A549 (cell line): ENCODE measurements around the gene NCDN. TPM values are rescaled to one million over a fixed set of nuclear protein-coding genes. Genes with fewer than 3 reads are reported as not detected.
"Not testable (repeated sequence)": the region's sequence is repeated elsewhere in the genome, so short reads cannot be mapped to it uniquely, and the experiment has no call there.

Experiments
- ATAC-seq, 2 experiments: fragments of 200-7000 bp in 1 of 2; fragments of >200 bp in 1 of 2; cut with Nextera tagmentation in 1 of 2; cut with Tn5 transposase in 1 of 2; 3 replicates each; pipeline versions ENCODE4 v1.8.0 to v1.9.1; 2018 to 2020; ENCODE audit warnings: mild to moderate bottlenecking in 1 of 2, moderate library complexity in 1 of 2
- CTCF ChIA-PET: fragments of 300-600 bp; sonication (Branson Sonifier 250); formaldehyde crosslinking; extraction: SDS; loops from one replicate; lab custom pipeline; 2021; ENCODE audit warnings: antibody characterized with exemption, inconsistent platforms; lab: Yijun Ruan, JAX
- POLR2A ChIA-PET: fragments of 350-600 bp; formaldehyde crosslinking; extraction: SDS; loops from one replicate; lab custom pipeline; 2021; ENCODE audit warnings: antibody characterized with exemption, inconsistent platforms; lab: Yijun Ruan, JAX
- DNase-seq, 2 experiments: peaks; one replicate each; pipeline versions ENCODE4 v3.0.0 to v3.0.0-alpha.2; 2011 to 2016; ENCODE audit warnings: low read depth in 1 of 2, low spot score in 1 of 2
- FAIRE-seq: peaks from 2 replicates; lab custom pipeline; 2011; peaks lifted over from hg19 to GRCh38; lab: Jason Lieb, UNC
- H3K27ac ChIP-seq, 2 experiments: fragments of >200 bp; sonication (Bioruptor Twin); formaldehyde crosslinking; 3 replicates each; pipeline ENCODE4 v1.5.1; 2016 to 2017
- H3K4me1 ChIP-seq: fragments of >200 bp; sonication (Bioruptor Twin); formaldehyde crosslinking; 3 replicates; pipeline ENCODE4 v1.6.1; 2016
- H3K4me2 ChIP-seq: fragments of >200 bp; sonication (Bioruptor Twin); formaldehyde crosslinking; 3 replicates; pipeline ENCODE4 v1.6.1; 2016
- H3K4me3 ChIP-seq: fragments of >200 bp; sonication (Bioruptor Twin); formaldehyde crosslinking; 3 replicates; pipeline ENCODE4 v1.5.1; 2016
- H3K9me3 ChIP-seq: fragments of >200 bp; sonication (Bioruptor Twin); formaldehyde crosslinking; 3 replicates; pipeline ENCODE4 v1.6.1; 2016
- ATOH8 ChIP-seq: fragments of 250-450 bp; sonication (Bioruptor Pico); IDR thresholded peaks from 2 replicates; pipeline ENCODE4 v1.5.0; 2020; ENCODE audit warnings: low read depth, mild to moderate bottlenecking, moderate library complexity
- BHLHE40 ChIP-seq: IDR thresholded peaks from 2 replicates; pipeline ENCODE4 v1.6.1; 2012; ENCODE audit warnings: low read depth, low read length, inconsistent platforms
- CBX8 ChIP-seq: fragments of 200-600 bp; sonication (generic); IDR thresholded peaks from 2 replicates; pipeline ENCODE4 v1.6.1; 2016
- CHD2 ChIP-seq: fragments of 150-350 bp; IDR thresholded peaks from 2 replicates; pipeline ENCODE4 v1.6.1; 2014; ENCODE audit warnings: low read length; ENCODE audit not compliant: partially characterized antibody
- CHD4 ChIP-seq: fragments of 200-600 bp; sonication (generic); IDR thresholded peaks from 2 replicates; pipeline ENCODE4 v1.6.1; 2016; ENCODE audit warnings: antibody characterized with exemption, mild to moderate bottlenecking, borderline replicate concordance
- ESRRA ChIP-seq: fragments of 150-350 bp; IDR thresholded peaks from 2 replicates; pipeline ENCODE4 v1.6.1; 2014; ENCODE audit warnings: mild to moderate bottlenecking, low read length, borderline replicate concordance
- FOSB ChIP-seq: fragments of 250-450 bp; sonication (Bioruptor Pico); IDR thresholded peaks from 2 replicates; pipeline ENCODE4 v1.5.0; 2020; ENCODE audit warnings: mild to moderate bottlenecking, moderate library complexity
- FOSL2 ChIP-seq, 2 experiments: fragments of 450-650 bp in 1 of 2; fragments of >200 bp in 1 of 2; sonication (Bioruptor Twin) in 1 of 2; formaldehyde crosslinking; IDR thresholded peaks; 2 replicates each; pipeline versions ENCODE4 v1.5.0 to v1.6.1; 2016 to 2020; ENCODE audit warnings: mild to moderate bottlenecking in 1 of 2, moderate library complexity in 1 of 2
- HDAC2 ChIP-seq: fragments of 200-600 bp; sonication (generic); IDR thresholded peaks from 2 replicates; pipeline ENCODE4 v1.6.1; 2016
- HMGXB4 ChIP-seq: fragments of 250-450 bp; sonication (Bioruptor Pico); IDR thresholded peaks from 2 replicates; pipeline ENCODE4 v1.5.0; 2021; ENCODE audit warnings: mild to moderate bottlenecking, moderate library complexity, borderline replicate concordance
- HOXA7 ChIP-seq: fragments of 250-450 bp; sonication (Bioruptor Pico); IDR thresholded peaks from 2 replicates; pipeline ENCODE4 v1.5.0; 2020; ENCODE audit warnings: mild to moderate bottlenecking, moderate library complexity
- HOXB5 ChIP-seq: fragments of 250-450 bp; sonication (Bioruptor Pico); IDR thresholded peaks from 2 replicates; pipeline ENCODE4 v1.5.0; 2020; ENCODE audit warnings: mild to moderate bottlenecking, moderate library complexity
- JUN ChIP-seq, 2 experiments: fragments of >200 bp; sonication (Bioruptor Twin); formaldehyde crosslinking; IDR thresholded peaks; 2 replicates in 1 of 2; 3 replicates in 1 of 2; pipeline ENCODE4 v1.6.1; 2016 to 2017
- KDM1A ChIP-seq: fragments of 200-600 bp; sonication (generic); IDR thresholded peaks from 2 replicates; pipeline ENCODE4 v1.6.1; 2016; ENCODE audit warnings: low read depth, mild to moderate bottlenecking
- NR3C1 ChIP-seq: fragments of >200 bp; sonication (Bioruptor Twin); formaldehyde crosslinking; IDR thresholded peaks from 3 replicates; pipeline ENCODE4 v1.6.1; 2017
- PBX3 ChIP-seq: IDR thresholded peaks from 2 replicates; pipeline ENCODE4 v1.6.1; 2012
- PHF8 ChIP-seq: fragments of 200-600 bp; sonication (generic); IDR thresholded peaks from 2 replicates; pipeline ENCODE4 v1.6.1; 2016; ENCODE audit warnings: low read depth, mild to moderate bottlenecking, antibody characterized with exemption, moderate library complexity, borderline replicate concordance
- POLR2AphosphoS2 ChIP-seq: conservative IDR thresholded peaks from 2 replicates; pipeline ENCODE4 v1.6.1; 2012; ENCODE audit warnings: low read length, improper control_type of control experiment, inconsistent platforms
- RCOR1 ChIP-seq: fragments of 150-350 bp; IDR thresholded peaks from 2 replicates; pipeline ENCODE4 v1.6.1; 2014; ENCODE audit warnings: antibody characterized with exemption, low read length, low read depth
- RFX5 ChIP-seq: fragments of 450-650 bp; IDR thresholded peaks from 2 replicates; pipeline ENCODE4 v1.7.1; 2014; ENCODE audit warnings: antibody characterized with exemption, mild to moderate bottlenecking, moderate library complexity
- USF2 ChIP-seq: fragments of 450-650 bp; IDR thresholded peaks from 2 replicates; pipeline ENCODE4 v1.6.1; 2014; ENCODE audit warnings: antibody characterized with exemption
- ZSCAN20 ChIP-seq: fragments of 250-450 bp; sonication (Bioruptor Pico); IDR thresholded peaks from 2 replicates; pipeline ENCODE4 v1.8.0; 2022; ENCODE audit warnings: mild to moderate bottlenecking, moderate library complexity
- WGBS: methylation state at CpG from one replicate; pipeline ENCODE4 v1.1.6; 2017; ENCODE audit errors: missing lambda C conversion rate; 5-methylcytosine and 5-hydroxymethylcytosine counted together
- polyA plus RNA-seq, 4 experiments: library from polyadenylated mRNA; depleted of rRNA in 3 of 4; stranded (reverse); fragments of >200 nt; fragmentation: RNase III in 1 of 4; extraction: RNeasy Plus Mini Kit Qiagen cat#74134 plus additional on column Dnase treatment in 1 of 4; gene quantifications; 2 replicates in 3 of 4; 3 replicates in 1 of 4; pipeline ENCODE4 v1.2.3, GENCODE V29; 2011 to 2017
- TF ChIP-seq, protein P1 (sequence below): fragments of >200 bp; sonication (Bioruptor Twin); formaldehyde crosslinking; IDR thresholded peaks from 2 replicates; pipeline ENCODE4 v1.6.1; 2016
- TF ChIP-seq, protein P2 (sequence below): fragments of 150-350 bp; IDR thresholded peaks from 2 replicates; pipeline ENCODE4 v1.6.1; 2014; ENCODE audit warnings: low read depth, mild to moderate bottlenecking, low read length

The NCDN gene
- polyA plus RNA-seq, 2 of the 4 experiments (the other 2 are of a cell fraction): 7.0 to 16.8 TPM

GRCh38 chr1:35577071-35577998 is 19.7 kb downstream of the NCDN start (continued):
- no peak for TF ChIP-seq PBX3

GRCh38 chr1:35580949-35581388 is 23.4 kb downstream of the NCDN start:
- POLR2A ChIA-PET: no interaction called here

DNA sequence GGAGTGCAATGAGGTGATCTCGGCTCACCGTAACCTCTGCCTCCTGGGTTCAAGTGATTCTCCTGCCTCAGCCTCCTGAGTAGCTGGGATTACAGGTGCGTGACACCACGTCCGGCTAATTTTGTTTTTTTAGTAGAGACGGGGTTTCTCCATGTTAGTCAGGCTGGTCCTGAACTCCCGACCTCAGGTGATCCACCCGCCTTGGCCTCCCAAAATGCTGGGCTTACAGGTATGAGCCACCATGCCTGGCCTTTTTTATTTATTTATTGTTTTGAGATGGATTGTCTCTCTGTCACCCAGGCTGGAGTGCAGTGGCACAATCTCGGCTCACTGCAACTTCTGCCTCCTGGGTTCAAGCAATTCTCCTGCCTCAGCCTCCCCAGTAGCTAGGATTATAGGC is 24.0 kb downstream of the NCDN start:
- H3K4me2 ChIP-seq, DNase-seq, H3K9me3 ChIP-seq, H3K27ac ChIP-seq, POLR2A ChIA-PET, ATAC-seq, FAIRE-seq, H3K4me1 ChIP-seq, H3K4me3 ChIP-seq: not testable (repeated sequence)
- 90% methylated on average over 9 of the region's 9 CpGs for WGBS
- CTCF ChIA-PET: interaction anchor here (0.7 to 2.5 kb wide), 4 partner anchors 13 to 442 kb away, joined by 3 to 11 read pairs (median 4); no protein-coding TSS in a partner anchor

More at GRCh38 chr1:35580949-35581388, 23.4 kb downstream of the NCDN start:
- Histone ChIP-seq H3K4me3 (no peak overlapping the region), H3K4me1 (no peaks in the 10 kb centered on the region), H3K9me3 (no peaks in the 10 kb centered on the region)
- TF ChIP-seq ZSCAN20 (CRISPR knock-in tag) (no peak), HOXB5 (no peak), FOSL2 (IDR thresholded peaks at IDR 0.05) (no peak), FOSL2 (CRISPR knock-in tag; IDR thresholded peaks at IDR 0.05) (no peak)
- TF ChIP-seq, protein P1, sequence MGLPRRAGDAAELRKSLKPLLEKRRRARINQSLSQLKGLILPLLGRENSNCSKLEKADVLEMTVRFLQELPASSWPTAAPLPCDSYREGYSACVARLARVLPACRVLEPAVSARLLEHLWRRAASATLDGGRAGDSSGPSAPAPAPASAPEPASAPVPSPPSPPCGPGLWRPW: no peak
- TF ChIP-seq, protein P2, sequence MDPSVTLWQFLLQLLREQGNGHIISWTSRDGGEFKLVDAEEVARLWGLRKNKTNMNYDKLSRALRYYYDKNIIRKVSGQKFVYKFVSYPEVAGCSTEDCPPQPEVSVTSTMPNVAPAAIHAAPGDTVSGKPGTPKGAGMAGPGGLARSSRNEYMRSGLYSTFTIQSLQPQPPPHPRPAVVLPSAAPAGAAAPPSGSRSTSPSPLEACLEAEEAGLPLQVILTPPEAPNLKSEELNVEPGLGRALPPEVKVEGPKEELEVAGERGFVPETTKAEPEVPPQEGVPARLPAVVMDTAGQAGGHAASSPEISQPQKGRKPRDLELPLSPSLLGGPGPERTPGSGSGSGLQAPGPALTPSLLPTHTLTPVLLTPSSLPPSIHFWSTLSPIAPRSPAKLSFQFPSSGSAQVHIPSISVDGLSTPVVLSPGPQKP: no peak
- TF ChIP-seq, all 56 proteins: peak for 0
- no peak for FAIRE-seq
- CTCF ChIA-PET: interaction anchor here (1.2 to 2.5 kb wide), 2 partner anchors 12 to 146 kb away, joined by 3 to 11 read pairs; no protein-coding TSS in a partner anchor
- Histone ChIP-seq H3K4me2 (no peak overlapping the region), H3K27ac (no peak overlapping the region)
- DNase-seq: no peak
- WGBS: 66% methylated on average over 4 of the region's 4 CpGs
- ATAC-seq: no peak

DNA sequence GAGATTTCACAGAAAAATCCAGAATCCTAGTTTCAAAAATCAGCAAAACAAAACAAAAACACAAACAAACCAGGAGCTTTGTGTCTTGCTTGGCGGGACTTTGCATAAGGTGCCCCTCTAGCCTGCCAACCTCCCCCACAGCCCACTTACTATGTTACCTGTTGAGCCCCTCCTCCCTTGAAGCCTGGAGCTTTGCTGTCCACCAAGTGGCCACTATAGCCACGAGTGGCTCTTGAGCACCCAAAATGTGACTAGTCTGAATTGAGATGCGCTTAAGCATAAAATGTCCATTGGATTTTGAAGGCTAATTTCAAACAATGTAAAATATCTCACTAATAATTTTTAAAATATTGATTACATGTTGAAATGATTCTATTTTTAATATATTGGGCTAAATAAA is 27.7 kb downstream of the NCDN start:
- H3K9me3 ChIP-seq: no peaks in the 10 kb centered on the region
- CTCF ChIA-PET: interaction anchor here (1.0 to 2.8 kb wide), 3 partner anchors 16 to 142 kb away, joined by 6 to 15 read pairs (median 7); no protein-coding TSS in a partner anchor
- no peak for TF ChIP-seq KDM1A
- no peak for TF ChIP-seq PHF8
- no peak for TF ChIP-seq HDAC2
- TF ChIP-seq ATOH8 (CRISPR knock-in tag): no peak
- TF ChIP-seq RCOR1: no peak
- TF ChIP-seq NR3C1: no peak
- no peak for TF ChIP-seq BHLHE40
- TF ChIP-seq FOSB (CRISPR knock-in tag): no peak
- no peak for TF ChIP-seq CBX8
- no peak for TF ChIP-seq POLR2AphosphoS2
- TF ChIP-seq ESRRA: no peak
- TF ChIP-seq HOXA7 (CRISPR knock-in tag): no peak
- TF ChIP-seq HMGXB4 (CRISPR knock-in tag): no peak
- no peak for TF ChIP-seq RFX5
- TF ChIP-seq JUN (IDR thresholded peaks at IDR 0.05): no peak
- TF ChIP-seq CHD4: no peak
- TF ChIP-seq CHD2: no peak
- TF ChIP-seq USF2: no peak
- POLR2A ChIA-PET: no interaction called here
- FAIRE-seq (no peak), DNase-seq (no peak), ATAC-seq (no peak)
- 78% methylated on average over 3 of the region's 3 CpGs for WGBS
- H3K27ac ChIP-seq: no peak overlapping the region
- H3K4me2 ChIP-seq: no peak overlapping the region
- H3K4me1 ChIP-seq: no peaks in the 10 kb centered on the region
- no peak overlapping the region for H3K4me3 ChIP-seq
